ENCODE data around the gene UPK2. TPM values are rescaled to one million over a fixed set of nuclear protein-coding genes. Genes with fewer than 3 reads are reported as not detected.

UPK2 gene
- total RNA-seq, 2 experiments from 2014 or later: 0.28 to 0.34 TPM

Small RNA genes lying within 50 kb of the gene (microRNA-seq; reads per million reads assigned to microRNA genes)
- gene MIR4492 (ENCODE audit: borderline replicate concordance): not detected

Small RNA genes lying within 50 kb of the gene (small RNA-seq; reads per million reads assigned to genes)
- gene AP003392.2 (not detected), gene MIR4492 (not detected), gene RF00017 (not detected), gene RF00019 (not detected), gene RN7SL688P (not detected)

Other genes with a start within 250 kb of the UPK2 start
- gene DDX6, start 165.1 kb upstream of the UPK2 start, total RNA-seq (2014; rRNA removed; shearing (Covaris generic)): 46.5 and 55.0 TPM in 2 replicates
- gene DDX6, start 165.1 kb upstream of the UPK2 start, total RNA-seq (2022): 128 and 142 TPM in 2 replicates
- gene CXCR5, start 72.4 kb upstream of the UPK2 start, total RNA-seq (2014; rRNA removed; shearing (Covaris generic)): 1.4 and 3.3 TPM in 2 replicates
- gene CXCR5, start 72.4 kb upstream of the UPK2 start, total RNA-seq (2022): 7.1 and 7.3 TPM in 2 replicates
- 3.7 and 6.4 TPM in 2 replicates for gene BCL9L, start 30.4 kb upstream of the UPK2 start, total RNA-seq (2014; rRNA removed; shearing (Covaris generic))
- gene BCL9L, start 30.4 kb upstream of the UPK2 start, total RNA-seq (2022): 14.8 and 16.6 TPM in 2 replicates
- not detected in 2 replicates for gene FOXR1, start 15.5 kb downstream of the UPK2 start, total RNA-seq (2014; rRNA removed; shearing (Covaris generic))
- not detected in 2 replicates for gene FOXR1, start 15.5 kb downstream of the UPK2 start, total RNA-seq (2022)
- gene CENATAC, start 41.8 kb downstream of the UPK2 start, total RNA-seq (2014; rRNA removed; shearing (Covaris generic)): 47.7 and 49.7 TPM in 2 replicates
- gene CENATAC, start 41.8 kb downstream of the UPK2 start, total RNA-seq (2022): 48.1 and 60.6 TPM in 2 replicates
- 1,395 and 1,541 TPM in 2 replicates for gene RPS25, start 62.0 kb downstream of the UPK2 start, total RNA-seq (2014; rRNA removed; shearing (Covaris generic))
- 1,648 and 1,680 TPM in 2 replicates for gene RPS25, start 62.0 kb downstream of the UPK2 start, total RNA-seq (2022)
- 49.3 and 64.3 TPM in 2 replicates for gene TRAPPC4, start 62.5 kb downstream of the UPK2 start, total RNA-seq (2014; rRNA removed; shearing (Covaris generic))
- 58.0 and 58.5 TPM in 2 replicates for gene TRAPPC4, start 62.5 kb downstream of the UPK2 start, total RNA-seq (2022)
- 14.5 and 14.8 TPM in 2 replicates for gene SLC37A4, start 74.6 kb downstream of the UPK2 start, total RNA-seq (2014; rRNA removed; shearing (Covaris generic))
- gene SLC37A4, start 74.6 kb downstream of the UPK2 start, total RNA-seq (2022): 16.6 and 20.5 TPM in 2 replicates
- gene HYOU1, start 100.9 kb downstream of the UPK2 start, total RNA-seq (2014; rRNA removed; shearing (Covaris generic)): 86.6 and 97.6 TPM in 2 replicates
- gene HYOU1, start 100.9 kb downstream of the UPK2 start, total RNA-seq (2022): 112 and 117 TPM in 2 replicates
- gene VPS11, start 111.5 kb downstream of the UPK2 start, total RNA-seq (2014; rRNA removed; shearing (Covaris generic)): 32.2 and 46.1 TPM in 2 replicates
- 23.3 and 25.7 TPM in 2 replicates for gene VPS11, start 111.5 kb downstream of the UPK2 start, total RNA-seq (2022)
- 12.1 and 12.2 TPM in 2 replicates for gene HMBS, start 128.6 kb downstream of the UPK2 start, total RNA-seq (2014; rRNA removed; shearing (Covaris generic))
- 49.6 and 50.0 TPM in 2 replicates for gene HMBS, start 128.6 kb downstream of the UPK2 start, total RNA-seq (2022)
- gene DPAGT1, start 145.6 kb downstream of the UPK2 start, total RNA-seq (2014; rRNA removed; shearing (Covaris generic)): 31.7 and 35.8 TPM in 2 replicates
- 72.4 and 83.4 TPM in 2 replicates for gene DPAGT1, start 145.6 kb downstream of the UPK2 start, total RNA-seq (2022)
- gene C2CD2L, start 151.0 kb downstream of the UPK2 start, total RNA-seq (2014; rRNA removed; shearing (Covaris generic)): 6.5 and 10.6 TPM in 2 replicates
- gene C2CD2L, start 151.0 kb downstream of the UPK2 start, total RNA-seq (2022): 19.0 and 19.9 TPM in 2 replicates
- 18.2 and 27.7 TPM in 2 replicates for gene HINFP, start 165.3 kb downstream of the UPK2 start, total RNA-seq (2014; rRNA removed; shearing (Covaris generic))
- 29.6 and 30.8 TPM in 2 replicates for gene HINFP, start 165.3 kb downstream of the UPK2 start, total RNA-seq (2022)
- gene ABCG4, start 192.8 kb downstream of the UPK2 start, total RNA-seq (2014; rRNA removed; shearing (Covaris generic)): not detected in 2 replicates
- gene ABCG4, start 192.8 kb downstream of the UPK2 start, total RNA-seq (2022): not detected in 2 replicates
- 2.1 and 2.8 TPM in 2 replicates for gene NLRX1, start 212.4 kb downstream of the UPK2 start, total RNA-seq (2014; rRNA removed; shearing (Covaris generic))
- 8.8 and 10.6 TPM in 2 replicates for gene NLRX1, start 212.4 kb downstream of the UPK2 start, total RNA-seq (2022)
- not detected in 2 replicates for gene NHERF4, start 229.2 kb downstream of the UPK2 start, total RNA-seq (2014; rRNA removed; shearing (Covaris generic))
- not detected in 2 replicates for gene NHERF4, start 229.2 kb downstream of the UPK2 start, total RNA-seq (2022)

All from OCI-LY7 (cell line).